GM06990 (cell line): Measurements from ENCODE around the gene MAB21L2.

Source experiments
- DNase-seq: peaks from one replicate; pipeline ENCODE4 v3.0.0-alpha.2; 2011; ENCODE audit not compliant: insufficient read length; ENCODE audit errors: extremely low read depth
- H3K27me3 ChIP-seq: replicated peaks from 2 replicates; pipeline ENCODE4 v1.6.0; 2011; ENCODE audit warnings: low read length; ENCODE audit not compliant: control insufficient read depth, insufficient read depth
- H3K36me3 ChIP-seq: 2 replicates; pipeline ENCODE4 v1.5.1; 2011; ENCODE audit warnings: low read length; ENCODE audit not compliant: control insufficient read depth, insufficient read depth
- H3K4me3 ChIP-seq: replicated peaks from 2 replicates; pipeline ENCODE4 v1.5.1; 2011; ENCODE audit warnings: low read depth, mild to moderate bottlenecking, control low read depth, low read length
- TF ChIP-seq, protein P1 (sequence below): IDR thresholded peaks from 2 replicates; pipeline ENCODE4 v1.5.1; 2011; ENCODE audit warnings: low read length, control low read depth, mild to moderate bottlenecking, inconsistent platforms; ENCODE audit not compliant: insufficient read depth, poor library complexity, severe bottlenecking

The MAB21L2 gene

DNA sequence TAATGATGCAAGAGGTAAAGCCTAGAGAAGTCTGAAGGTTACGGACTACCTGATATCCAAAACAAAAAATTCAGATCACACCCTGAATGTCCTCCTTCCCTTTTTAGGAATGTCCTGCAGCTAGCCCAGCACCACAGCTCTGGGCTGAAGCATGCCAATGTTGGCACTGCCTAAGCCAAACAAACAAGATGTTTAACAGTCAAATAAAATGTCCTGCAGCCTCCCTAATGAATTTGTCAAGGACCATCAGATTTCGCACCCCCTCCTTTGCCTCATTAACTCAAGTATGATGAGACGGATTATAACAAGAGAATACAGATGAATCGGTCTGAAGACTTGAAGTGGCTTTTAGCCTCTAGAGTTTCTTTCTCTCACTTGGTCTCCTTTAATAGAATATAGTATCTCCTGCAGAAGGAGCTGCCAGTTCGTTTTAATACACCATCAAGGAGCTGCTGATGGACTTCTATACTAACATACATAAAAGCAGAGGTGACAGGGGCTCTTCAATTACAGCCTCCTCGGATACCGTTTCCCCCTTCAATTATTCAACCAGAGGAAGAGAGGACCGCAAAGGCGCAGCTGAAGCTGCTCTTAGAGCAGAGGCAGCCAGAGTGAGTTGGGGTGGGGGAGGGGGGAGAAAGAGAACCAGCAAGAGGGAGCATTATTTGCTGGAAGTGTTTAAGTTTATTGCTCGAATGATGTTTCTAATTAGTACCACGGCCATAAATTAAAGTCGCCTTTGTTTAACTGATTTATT, 3.0 kb upstream of the MAB21L2 start:
- Histone ChIP-seq H3K36me3 (peaks cover 7% of the 10 kb centered on the region), H3K4me3 (no peak overlapping the region), H3K27me3 (no peaks in the 10 kb centered on the region)
- TF ChIP-seq, protein P1, sequence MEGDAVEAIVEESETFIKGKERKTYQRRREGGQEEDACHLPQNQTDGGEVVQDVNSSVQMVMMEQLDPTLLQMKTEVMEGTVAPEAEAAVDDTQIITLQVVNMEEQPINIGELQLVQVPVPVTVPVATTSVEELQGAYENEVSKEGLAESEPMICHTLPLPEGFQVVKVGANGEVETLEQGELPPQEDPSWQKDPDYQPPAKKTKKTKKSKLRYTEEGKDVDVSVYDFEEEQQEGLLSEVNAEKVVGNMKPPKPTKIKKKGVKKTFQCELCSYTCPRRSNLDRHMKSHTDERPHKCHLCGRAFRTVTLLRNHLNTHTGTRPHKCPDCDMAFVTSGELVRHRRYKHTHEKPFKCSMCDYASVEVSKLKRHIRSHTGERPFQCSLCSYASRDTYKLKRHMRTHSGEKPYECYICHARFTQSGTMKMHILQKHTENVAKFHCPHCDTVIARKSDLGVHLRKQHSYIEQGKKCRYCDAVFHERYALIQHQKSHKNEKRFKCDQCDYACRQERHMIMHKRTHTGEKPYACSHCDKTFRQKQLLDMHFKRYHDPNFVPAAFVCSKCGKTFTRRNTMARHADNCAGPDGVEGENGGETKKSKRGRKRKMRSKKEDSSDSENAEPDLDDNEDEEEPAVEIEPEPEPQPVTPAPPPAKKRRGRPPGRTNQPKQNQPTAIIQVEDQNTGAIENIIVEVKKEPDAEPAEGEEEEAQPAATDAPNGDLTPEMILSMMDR = no peak
- DNase-seq = no peak

DNA sequence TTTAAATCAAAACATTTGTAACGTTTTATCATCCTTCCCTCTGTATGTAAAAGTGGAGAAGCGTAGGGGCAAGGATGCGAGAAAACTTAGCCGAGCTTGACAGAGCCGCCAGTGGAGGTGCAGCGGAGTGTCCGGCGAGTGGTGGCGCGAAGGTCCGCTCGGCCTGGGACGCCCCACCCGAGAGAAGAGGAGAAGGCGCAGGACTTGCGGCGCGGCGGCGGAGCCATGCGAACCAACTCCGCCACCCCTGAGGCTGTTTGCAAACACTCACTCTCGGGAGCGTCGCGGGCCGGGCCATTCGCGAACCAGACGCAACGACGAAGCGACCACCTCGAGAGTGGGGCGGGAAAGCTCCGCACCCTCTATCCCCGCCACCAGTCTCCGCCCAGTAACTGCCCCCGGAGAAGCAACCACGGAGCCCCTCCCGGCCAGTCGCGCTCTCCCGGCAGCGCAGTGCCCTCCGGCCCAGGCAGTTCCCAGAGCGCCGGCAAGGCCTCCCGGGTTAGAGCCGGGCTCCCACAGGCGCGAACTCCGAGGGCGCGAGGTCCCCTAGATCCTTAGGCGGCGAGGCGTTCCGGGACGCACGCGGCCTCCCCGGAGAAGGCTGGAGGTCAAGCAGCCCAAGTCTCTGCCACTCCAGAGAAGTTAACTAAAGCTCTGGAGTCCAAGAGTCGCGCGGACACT, 2.3 kb upstream of the MAB21L2 start:
- DNase-seq = peak; percentile 20
- Histone ChIP-seq H3K36me3 (peaks cover 7% of the 10 kb centered on the region), H3K4me3 (no peak overlapping the region), H3K27me3 (no peaks in the 10 kb centered on the region)
- TF ChIP-seq, protein P1 = no peak

DNA sequence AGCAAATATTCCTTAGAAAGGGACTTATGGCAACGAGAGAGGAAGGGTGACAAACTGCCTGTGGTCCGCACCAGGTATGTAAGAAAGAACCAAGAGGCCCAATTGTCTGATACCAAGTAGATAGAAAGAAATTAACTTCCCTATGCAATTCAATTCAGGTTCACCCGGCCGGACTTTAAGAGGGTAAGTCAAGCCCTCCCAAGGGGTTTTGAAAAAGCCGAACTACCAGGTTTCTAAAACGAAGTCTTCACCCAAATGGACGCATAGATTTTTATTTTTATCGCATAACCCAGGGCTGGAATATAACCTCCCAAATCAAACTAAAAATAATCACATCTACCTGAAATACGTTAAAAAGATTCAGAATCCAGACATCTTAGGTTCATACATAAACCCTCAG, 1.6 kb upstream of the MAB21L2 start:
- no peak overlapping the region for H3K4me3 ChIP-seq
- TF ChIP-seq, protein P1 = no peak

DNA sequence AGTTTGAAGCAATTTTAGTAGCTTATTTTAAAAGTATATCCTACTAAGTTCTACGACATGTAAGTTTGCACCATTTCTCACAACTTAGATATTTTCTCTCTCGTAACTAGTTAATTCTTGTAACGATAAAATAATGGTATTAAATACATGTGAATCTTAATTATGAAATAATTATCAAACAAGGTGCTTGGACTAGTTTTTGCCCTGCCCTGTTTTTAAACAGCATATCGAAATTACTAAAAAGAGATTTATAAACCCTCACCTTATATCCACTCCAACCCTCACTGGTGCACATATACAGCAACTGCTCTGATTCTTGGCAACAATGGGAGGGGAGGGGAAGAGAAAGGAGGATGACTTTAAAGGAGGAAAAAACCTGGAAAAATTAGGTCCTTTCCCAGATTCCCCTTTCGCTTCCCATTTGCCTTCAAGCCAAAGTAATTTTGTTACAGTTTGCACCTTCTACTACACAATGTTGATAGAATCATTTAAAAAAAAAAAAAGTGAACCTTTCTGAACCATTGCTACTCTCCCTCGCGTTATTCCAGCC, 820 bp upstream of the MAB21L2 start:
- Histone ChIP-seq H3K27me3 (no peaks in the 10 kb centered on the region), H3K36me3 (peaks cover 7% of the 10 kb centered on the region), H3K4me3 (no peak overlapping the region)
- DNase-seq = no peak
- TF ChIP-seq, protein P1 = no peak

More for the DNA sequence above, 1.6 kb upstream of the MAB21L2 start:
- peaks cover 7% of the 10 kb centered on the region for H3K36me3 ChIP-seq
- DNase-seq = no peak
- H3K27me3 ChIP-seq = no peaks in the 10 kb centered on the region

DNA sequence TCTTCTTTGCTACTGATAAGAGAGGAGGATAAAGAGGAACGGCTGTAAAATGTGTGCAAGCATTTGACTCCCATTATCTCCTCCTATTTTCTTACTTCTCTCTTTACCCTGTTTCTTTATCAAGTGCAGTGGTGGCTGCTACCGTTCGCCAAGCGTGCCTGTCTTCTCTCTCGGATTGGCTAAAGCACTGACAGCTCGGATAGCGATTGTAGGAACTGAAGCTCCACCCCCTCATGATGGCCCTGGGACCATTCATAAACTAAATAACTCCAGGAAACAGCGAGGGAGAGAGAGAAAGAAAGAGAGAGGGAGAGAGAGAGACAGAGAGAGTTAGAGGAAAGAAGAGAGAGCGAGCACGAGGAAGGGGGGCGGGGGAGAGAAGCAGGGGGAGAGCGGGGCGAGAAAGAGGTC, 305 bp upstream of the MAB21L2 start:
- no peak for DNase-seq
- TF ChIP-seq, protein P1 = no peak
- Histone ChIP-seq H3K36me3 (peaks cover 7% of the 10 kb centered on the region), H3K4me3 (no peak overlapping the region), H3K27me3 (no peaks in the 10 kb centered on the region)
